ENCODE data around the gene YBX2.
A peak's percentile ranks its signal among the peaks of the same experiment; 100 is the strongest.
"Not testable (repeated sequence)": the region's sequence is repeated elsewhere in the genome, so short reads cannot be mapped to it uniquely, and the experiment has no call there.

YBX2 gene

DNA sequence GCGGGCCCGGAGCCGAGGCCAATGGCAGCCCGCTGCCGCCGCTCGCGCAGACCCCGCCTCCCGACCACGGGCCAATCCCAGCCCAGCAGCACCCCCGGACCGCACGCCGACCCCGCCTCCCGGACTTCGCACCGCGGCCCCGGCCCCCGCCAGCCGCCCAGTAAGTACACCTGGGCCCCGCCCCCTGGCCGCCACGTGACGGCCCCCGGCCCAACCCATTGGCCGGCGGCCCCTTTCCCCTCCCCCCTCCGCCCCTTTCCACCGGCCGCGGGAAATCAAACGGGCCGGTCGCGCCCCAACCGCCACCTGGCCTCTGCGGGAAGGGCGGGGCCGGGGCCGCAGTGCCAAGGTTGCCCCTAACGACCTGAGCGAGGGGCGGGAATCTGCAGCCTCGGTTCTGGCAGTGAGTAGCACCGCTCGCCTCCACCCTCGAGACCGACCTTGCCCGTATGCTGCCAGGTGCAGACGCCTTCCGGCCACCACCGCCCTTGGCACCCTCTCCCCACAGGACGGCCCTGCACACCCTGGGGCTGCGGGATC is at the start of gene YBX2:
Gene YBX2, minus strand, starts transcription at position 26 of the 540 bp plus-strand sequence. CDS start 139 bp downstream, outside the sequence.
- Histone ChIP-seq H3K27ac (ENCODE audit: low read length) (no peak within 1 kb of the TSS), H3K36me3 (ENCODE audit: control insufficient read depth, low read depth, low read length) (no peaks in the 10 kb centered on the region), H3K27me3 (ENCODE audit: control insufficient read depth, insufficient read depth, low read length) (peaks cover 47% of the 10 kb centered on the region), H3K4me1 (ENCODE audit: control insufficient read depth, low read depth, low read length) (peaks cover 7% of the 10 kb centered on the region), H3K4me3 (ENCODE audit: low read length) (peak within 1 kb of the TSS; percentile 47), H3K9me3 (ENCODE audit: control insufficient read depth, low read depth, low read length) (no peaks in the 10 kb centered on the region), H3K9ac (ENCODE audit: low read length) (no peak within 1 kb of the TSS)

DNA sequence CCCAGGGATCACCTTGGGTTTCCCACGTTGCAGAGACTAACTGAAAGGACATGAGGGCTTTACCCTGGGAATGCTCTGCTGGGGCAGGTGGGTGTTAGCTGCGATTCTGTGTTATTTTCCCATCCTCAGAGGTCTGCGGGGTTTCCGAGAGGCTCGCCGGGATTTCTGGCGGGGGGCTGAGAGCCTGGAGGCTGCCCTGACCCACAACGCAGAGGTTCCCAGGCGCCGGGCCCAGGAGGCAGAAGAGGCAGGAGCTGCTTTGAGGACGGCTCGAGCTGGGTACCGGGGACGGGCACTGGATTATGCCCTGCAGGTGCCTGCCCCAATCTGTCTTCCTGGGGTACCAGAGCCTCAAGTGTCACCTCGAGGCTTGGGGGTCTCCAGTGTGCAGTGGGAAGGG is 48.8 kb upstream of the YBX2 start:
- Histone ChIP-seq H3K27me3 (ENCODE audit: control insufficient read depth, insufficient read depth, low read length) (no peaks in the 10 kb centered on the region), H3K9me3 (ENCODE audit: control insufficient read depth, low read depth, low read length) (no peaks in the 10 kb centered on the region), H3K4me3 (ENCODE audit: low read length) (no peak overlapping the region), H3K36me3 (ENCODE audit: control insufficient read depth, low read depth, low read length) (no peaks in the 10 kb centered on the region), H3K27ac (ENCODE audit: low read length) (no peak overlapping the region), H3K9ac (ENCODE audit: low read length) (no peak overlapping the region), H3K4me1 (ENCODE audit: control insufficient read depth, low read depth, low read length) (no peaks in the 10 kb centered on the region)

DNA sequence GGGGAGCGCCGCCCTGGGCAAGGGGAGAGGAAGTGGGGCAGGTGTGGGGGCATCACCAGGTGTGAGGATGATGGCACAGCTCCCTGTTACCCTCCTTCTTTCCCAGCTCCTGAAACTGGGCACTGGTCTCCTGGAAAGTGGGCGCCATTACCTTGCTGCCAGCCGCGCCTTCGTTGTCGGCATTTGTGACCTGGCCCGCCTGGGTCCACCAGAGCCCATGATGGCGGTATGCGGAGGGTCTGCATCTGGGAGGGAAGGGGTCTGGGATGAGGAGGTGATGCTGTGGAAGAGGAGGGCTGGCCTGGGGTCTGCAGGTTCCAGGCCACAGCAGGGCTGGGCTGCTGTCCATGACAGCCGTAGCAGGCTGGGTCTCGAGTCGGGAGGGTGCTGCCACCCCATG is 47.4 kb upstream of the YBX2 start:
- no peak overlapping the region for H3K4me3 ChIP-seq (ENCODE audit: low read length)
- no peaks in the 10 kb centered on the region for H3K9me3 ChIP-seq (ENCODE audit: control insufficient read depth, low read depth, low read length)
- no peak overlapping the region for H3K9ac ChIP-seq (ENCODE audit: low read length)
- H3K27me3 ChIP-seq (ENCODE audit: control insufficient read depth, insufficient read depth, low read length): no peaks in the 10 kb centered on the region
- no peaks in the 10 kb centered on the region for H3K36me3 ChIP-seq (ENCODE audit: control insufficient read depth, low read depth, low read length)
- peaks cover 5% of the 10 kb centered on the region for H3K4me1 ChIP-seq (ENCODE audit: control insufficient read depth, low read depth, low read length)
- H3K27ac ChIP-seq (ENCODE audit: low read length): no peak overlapping the region

DNA sequence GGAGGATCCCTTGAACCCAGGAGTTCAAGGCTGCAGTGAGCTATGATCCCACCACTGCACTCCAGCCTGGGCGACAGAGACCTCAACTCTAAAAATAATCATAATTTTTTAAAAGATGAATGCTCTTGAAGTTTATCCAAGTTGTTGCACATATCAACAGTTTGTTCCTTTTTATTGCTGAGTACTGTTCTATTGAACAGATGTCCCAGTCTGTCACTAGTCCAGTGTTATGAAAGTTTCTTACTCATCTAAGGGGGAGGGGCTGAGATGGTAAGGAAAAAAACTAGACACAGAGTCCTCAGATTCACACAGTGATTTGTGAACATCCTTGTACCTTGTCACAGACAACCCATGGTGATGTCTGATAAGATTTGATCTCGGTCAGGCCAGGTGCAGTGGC is 45.7 kb upstream of the YBX2 start:
- no peak overlapping the region for H3K27ac ChIP-seq (ENCODE audit: low read length)
- no peaks in the 10 kb centered on the region for H3K9me3 ChIP-seq (ENCODE audit: control insufficient read depth, low read depth, low read length)
- peaks cover 13% of the 10 kb centered on the region for H3K4me1 ChIP-seq (ENCODE audit: control insufficient read depth, low read depth, low read length)
- no peaks in the 10 kb centered on the region for H3K27me3 ChIP-seq (ENCODE audit: control insufficient read depth, insufficient read depth, low read length)
- no peaks in the 10 kb centered on the region for H3K36me3 ChIP-seq (ENCODE audit: control insufficient read depth, low read depth, low read length)
- H3K4me3 ChIP-seq (ENCODE audit: low read length): no peak overlapping the region
- H3K9ac ChIP-seq (ENCODE audit: low read length): no peak overlapping the region

DNA sequence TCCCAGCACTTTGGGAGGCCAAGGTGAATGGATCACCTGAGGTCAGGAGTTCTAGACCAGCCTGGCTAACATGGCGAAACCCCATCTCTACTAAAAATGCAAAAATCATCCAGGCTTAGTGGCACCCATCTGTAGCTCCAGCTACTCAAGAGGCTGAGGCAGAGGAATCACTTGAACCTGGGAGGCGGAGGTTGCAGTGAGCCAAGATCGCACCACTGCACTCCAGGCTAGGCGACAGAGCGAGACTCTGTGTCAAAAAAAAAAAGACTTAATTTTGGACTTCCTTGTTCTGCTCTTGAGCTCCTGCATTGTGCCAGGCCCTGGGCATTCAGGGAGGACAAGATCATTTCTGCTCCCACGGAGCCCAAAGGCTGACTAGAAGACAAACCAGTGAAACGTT is 43.2 kb upstream of the YBX2 start:
- H3K27ac ChIP-seq (ENCODE audit: low read length); H3K9ac ChIP-seq (ENCODE audit: low read length); H3K27me3 ChIP-seq (ENCODE audit: control insufficient read depth, insufficient read depth, low read length); H3K9me3 ChIP-seq (ENCODE audit: control insufficient read depth, low read depth, low read length); H3K4me3 ChIP-seq (ENCODE audit: low read length); H3K36me3 ChIP-seq (ENCODE audit: control insufficient read depth, low read depth, low read length): not testable (repeated sequence)
- H3K4me1 ChIP-seq (ENCODE audit: control insufficient read depth, low read depth, low read length): peaks cover 13% of the 10 kb centered on the region

DNA sequence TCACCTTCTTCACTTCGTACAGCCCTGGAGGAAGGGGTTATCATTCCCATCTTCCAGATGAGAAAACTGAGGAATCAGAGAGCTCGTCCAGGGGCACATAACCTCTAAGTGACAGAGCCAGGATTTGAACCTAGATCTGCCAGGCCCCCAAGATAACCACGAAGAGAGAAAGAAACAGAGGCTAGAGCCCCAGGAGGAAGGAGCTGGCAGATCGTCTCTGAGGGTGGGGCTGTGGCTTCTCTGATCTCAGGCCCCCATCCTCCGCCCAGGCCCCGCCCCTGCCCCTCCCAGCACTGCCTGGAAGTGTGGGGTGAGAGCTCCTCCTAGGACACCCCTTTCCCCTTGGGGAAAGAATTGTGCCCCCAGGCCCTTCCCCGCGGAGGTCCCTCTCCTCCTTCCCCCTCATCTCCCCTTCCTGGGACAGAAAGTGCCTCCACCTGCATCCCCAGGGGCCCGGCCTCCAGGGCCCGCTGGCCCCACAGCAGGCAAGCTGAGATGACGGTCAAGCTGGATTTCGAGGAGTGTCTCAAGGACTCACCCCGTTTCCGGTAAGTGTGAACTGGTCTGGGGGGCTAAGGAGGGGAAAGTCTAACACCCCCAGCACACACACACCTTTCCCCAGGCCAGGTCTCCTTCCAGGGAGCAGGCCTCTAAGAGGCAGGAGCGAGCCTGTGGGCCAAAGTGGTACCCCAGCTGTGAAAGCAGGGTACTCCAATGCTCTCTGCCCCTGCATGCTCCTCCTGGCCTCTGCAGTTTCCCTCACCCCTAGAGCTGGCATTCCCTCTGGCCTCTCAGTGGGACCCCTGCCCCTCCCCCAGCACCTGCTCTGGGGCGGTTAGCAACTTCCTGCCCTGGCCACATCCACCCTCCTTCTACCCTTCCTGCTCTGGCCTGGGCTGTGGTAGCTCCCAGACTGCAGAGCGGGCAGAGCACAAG is 42.1 kb upstream of the YBX2 start, which contains the start of gene ACAP1:
Gene ACAP1, plus strand, starts transcription at position 290 of the 936 bp plus-strand sequence. Its CDS starts 206 bp downstream, at position 496.
- no peaks in the 10 kb centered on the region for H3K9me3 ChIP-seq (ENCODE audit: control insufficient read depth, low read depth, low read length)

DNA sequence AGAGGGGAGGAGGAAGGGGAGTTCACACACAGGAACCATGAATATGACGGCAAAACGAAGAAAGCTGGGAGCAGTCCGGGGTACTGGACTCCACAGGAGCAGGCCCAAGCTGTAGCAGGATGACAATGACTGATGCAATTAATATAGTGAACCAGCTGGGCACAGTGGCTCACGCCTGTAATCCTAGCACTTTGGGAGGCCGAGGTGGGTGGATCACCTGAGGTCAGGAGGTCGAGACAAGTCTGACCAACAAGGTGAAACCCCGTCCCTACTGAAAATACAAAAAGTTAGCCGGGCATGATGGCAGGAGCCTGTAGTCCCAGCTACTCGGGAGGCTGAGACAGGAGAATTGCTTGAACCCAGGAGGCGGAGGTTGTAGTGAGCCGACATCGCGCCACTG is 41.3 kb upstream of the YBX2 start:
- H3K4me3 ChIP-seq (ENCODE audit: low read length); H3K27ac ChIP-seq (ENCODE audit: low read length); H3K9ac ChIP-seq (ENCODE audit: low read length): not testable (repeated sequence)

More for the DNA sequence above, 42.1 kb upstream of the YBX2 start, which contains the start of gene ACAP1:
- H3K27ac ChIP-seq (ENCODE audit: low read length): no peak within 1 kb of the TSS
- H3K4me3 ChIP-seq (ENCODE audit: low read length): peak within 1 kb of the TSS; percentile 20
- no peaks in the 10 kb centered on the region for H3K36me3 ChIP-seq (ENCODE audit: control insufficient read depth, low read depth, low read length)
- peak within 1 kb of the TSS; percentile 39 for H3K9ac ChIP-seq (ENCODE audit: low read length)
- H3K27me3 ChIP-seq (ENCODE audit: control insufficient read depth, insufficient read depth, low read length): no peaks in the 10 kb centered on the region
- H3K4me1 ChIP-seq (ENCODE audit: control insufficient read depth, low read depth, low read length): peaks cover 13% of the 10 kb centered on the region

DNA sequence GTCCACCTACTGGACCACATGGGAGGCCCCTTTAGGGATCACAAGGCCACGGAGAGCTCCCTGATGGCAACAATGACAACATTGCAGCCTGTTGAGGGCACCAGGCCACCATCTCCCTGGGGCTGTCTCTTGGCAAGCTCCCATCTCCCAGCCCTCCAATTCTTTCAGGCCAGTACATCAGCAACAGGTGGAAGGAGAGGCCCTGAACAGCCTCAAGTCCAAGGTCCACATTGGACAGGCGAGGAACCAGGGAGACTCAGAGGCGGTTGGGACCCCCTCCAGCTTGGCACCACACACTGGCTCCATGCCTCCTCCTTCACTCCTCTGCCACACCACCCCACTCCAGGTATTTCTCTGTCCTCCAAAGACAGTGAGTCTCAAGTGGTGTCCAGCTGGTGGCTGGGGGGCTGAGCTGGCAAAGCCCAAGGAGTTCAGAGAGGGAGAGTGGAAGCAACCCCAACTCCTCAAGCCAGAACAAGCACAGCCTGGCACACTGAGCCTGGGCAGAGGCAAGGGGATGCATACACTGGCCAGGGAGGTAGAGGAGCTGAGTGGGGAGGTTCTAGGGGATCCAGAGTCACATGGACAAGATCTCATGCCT is 40.6 kb upstream of the YBX2 start:
- H3K27ac ChIP-seq (ENCODE audit: low read length): no peak overlapping the region
- peaks cover 13% of the 10 kb centered on the region for H3K4me1 ChIP-seq (ENCODE audit: control insufficient read depth, low read depth, low read length)

More for the DNA sequence above, 41.3 kb upstream of the YBX2 start:
- H3K4me1 ChIP-seq (ENCODE audit: control insufficient read depth, low read depth, low read length): peaks cover 13% of the 10 kb centered on the region
- H3K36me3 ChIP-seq (ENCODE audit: control insufficient read depth, low read depth, low read length); H3K27me3 ChIP-seq (ENCODE audit: control insufficient read depth, insufficient read depth, low read length); H3K9me3 ChIP-seq (ENCODE audit: control insufficient read depth, low read depth, low read length): not testable (repeated sequence)

DNA sequence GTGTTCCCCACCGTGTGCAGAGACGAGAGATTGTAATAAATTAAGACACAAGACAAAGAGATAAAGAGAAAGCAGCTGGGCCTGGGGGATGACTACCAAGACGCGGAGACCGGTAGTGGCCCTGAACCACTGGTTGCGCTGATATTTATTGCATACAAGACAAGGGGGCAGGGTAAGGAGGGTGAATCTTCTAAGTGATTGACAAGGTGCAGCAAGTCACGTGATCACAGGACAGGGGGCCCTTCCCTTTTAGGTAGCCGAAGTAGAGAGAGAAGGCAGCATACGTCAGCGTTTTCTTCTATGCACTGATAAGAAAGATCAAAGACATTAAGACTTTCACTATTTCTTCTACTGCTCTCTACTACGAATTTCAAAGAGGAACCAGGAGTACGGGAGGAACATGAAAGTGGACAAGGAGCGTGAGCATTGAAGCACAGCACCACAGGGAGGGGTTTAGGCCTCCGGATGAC is 38.2 kb upstream of the YBX2 start:
- H3K27ac ChIP-seq (ENCODE audit: low read length); H3K9ac ChIP-seq (ENCODE audit: low read length); H3K9me3 ChIP-seq (ENCODE audit: control insufficient read depth, low read depth, low read length); H3K4me3 ChIP-seq (ENCODE audit: low read length); H3K36me3 ChIP-seq (ENCODE audit: control insufficient read depth, low read depth, low read length); H3K27me3 ChIP-seq (ENCODE audit: control insufficient read depth, insufficient read depth, low read length): not testable (repeated sequence)
- peaks cover 13% of the 10 kb centered on the region for H3K4me1 ChIP-seq (ENCODE audit: control insufficient read depth, low read depth, low read length)

More for the DNA sequence above, 40.6 kb upstream of the YBX2 start:
- Histone ChIP-seq H3K9ac (ENCODE audit: low read length) (no peak overlapping the region), H3K9me3 (ENCODE audit: control insufficient read depth, low read depth, low read length) (no peaks in the 10 kb centered on the region), H3K4me3 (ENCODE audit: low read length) (no peak overlapping the region), H3K27me3 (ENCODE audit: control insufficient read depth, insufficient read depth, low read length) (no peaks in the 10 kb centered on the region), H3K36me3 (ENCODE audit: control insufficient read depth, low read depth, low read length) (no peaks in the 10 kb centered on the region)

DNA sequence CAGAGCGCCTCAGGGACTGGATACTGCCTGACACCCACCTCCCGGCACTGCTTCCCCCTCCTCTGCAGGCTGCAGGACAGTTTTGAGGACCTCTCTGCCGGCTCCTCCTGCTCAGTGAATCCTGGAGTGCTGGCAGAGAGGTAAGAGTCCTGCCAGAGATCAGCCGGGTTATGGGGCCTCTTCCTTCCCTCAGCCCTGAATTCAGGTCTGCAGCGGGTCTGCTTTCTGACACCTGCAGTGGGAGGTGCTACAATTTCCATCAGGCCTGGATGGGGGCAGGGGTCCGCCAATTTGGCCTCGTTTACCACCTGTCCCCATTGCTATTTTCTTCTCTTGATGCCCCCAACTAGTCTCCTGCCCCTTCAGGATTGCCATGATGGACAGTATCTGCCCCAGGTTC is 37.7 kb upstream of the YBX2 start:
- no peak overlapping the region for H3K27ac ChIP-seq (ENCODE audit: low read length)

DNA sequence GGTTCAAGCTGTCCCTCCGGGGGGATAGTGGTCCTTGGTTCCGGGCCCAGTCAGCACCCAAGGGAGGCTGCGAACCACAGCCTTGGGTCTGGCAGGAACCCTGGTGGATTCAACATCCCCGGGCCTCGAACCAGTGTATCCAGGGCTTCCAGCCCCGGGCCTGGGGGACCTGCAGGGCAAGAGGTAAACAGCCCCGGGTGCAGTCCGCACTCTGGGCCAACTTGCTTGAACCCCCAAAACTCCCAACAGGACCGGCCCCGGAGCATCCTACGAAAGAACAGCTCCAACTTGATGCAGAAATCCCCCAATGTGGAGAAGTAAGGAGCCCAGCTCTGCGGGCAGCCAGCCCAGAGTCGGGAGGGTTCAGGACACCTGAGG is 36.2 kb upstream of the YBX2 start:
- Histone ChIP-seq H3K27ac (ENCODE audit: low read length) (peak overlapping the region; percentile 18), H3K9me3 (ENCODE audit: control insufficient read depth, low read depth, low read length) (no peaks in the 10 kb centered on the region), H3K4me3 (ENCODE audit: low read length) (peak overlapping the region; percentile 97), H3K9ac (ENCODE audit: low read length) (peak overlapping the region; percentile 91), H3K36me3 (ENCODE audit: control insufficient read depth, low read depth, low read length) (peaks cover 9% of the 10 kb centered on the region), H3K4me1 (ENCODE audit: control insufficient read depth, low read depth, low read length) (no peaks in the 10 kb centered on the region), H3K27me3 (ENCODE audit: control insufficient read depth, insufficient read depth, low read length) (no peaks in the 10 kb centered on the region)

More for the DNA sequence above, 37.7 kb upstream of the YBX2 start:
- Histone ChIP-seq H3K27me3 (ENCODE audit: control insufficient read depth, insufficient read depth, low read length) (no peaks in the 10 kb centered on the region), H3K4me3 (ENCODE audit: low read length) (no peak overlapping the region), H3K9ac (ENCODE audit: low read length) (no peak overlapping the region), H3K9me3 (ENCODE audit: control insufficient read depth, low read depth, low read length) (no peaks in the 10 kb centered on the region), H3K36me3 (ENCODE audit: control insufficient read depth, low read depth, low read length) (no peaks in the 10 kb centered on the region), H3K4me1 (ENCODE audit: control insufficient read depth, low read depth, low read length) (peaks cover 11% of the 10 kb centered on the region)
